ENCODE data around the gene MLIP.

GRCh38 chr6:54188846-54189245, 77.6 kb downstream of the MLIP start:
- TF ChIP-seq, protein P1, sequence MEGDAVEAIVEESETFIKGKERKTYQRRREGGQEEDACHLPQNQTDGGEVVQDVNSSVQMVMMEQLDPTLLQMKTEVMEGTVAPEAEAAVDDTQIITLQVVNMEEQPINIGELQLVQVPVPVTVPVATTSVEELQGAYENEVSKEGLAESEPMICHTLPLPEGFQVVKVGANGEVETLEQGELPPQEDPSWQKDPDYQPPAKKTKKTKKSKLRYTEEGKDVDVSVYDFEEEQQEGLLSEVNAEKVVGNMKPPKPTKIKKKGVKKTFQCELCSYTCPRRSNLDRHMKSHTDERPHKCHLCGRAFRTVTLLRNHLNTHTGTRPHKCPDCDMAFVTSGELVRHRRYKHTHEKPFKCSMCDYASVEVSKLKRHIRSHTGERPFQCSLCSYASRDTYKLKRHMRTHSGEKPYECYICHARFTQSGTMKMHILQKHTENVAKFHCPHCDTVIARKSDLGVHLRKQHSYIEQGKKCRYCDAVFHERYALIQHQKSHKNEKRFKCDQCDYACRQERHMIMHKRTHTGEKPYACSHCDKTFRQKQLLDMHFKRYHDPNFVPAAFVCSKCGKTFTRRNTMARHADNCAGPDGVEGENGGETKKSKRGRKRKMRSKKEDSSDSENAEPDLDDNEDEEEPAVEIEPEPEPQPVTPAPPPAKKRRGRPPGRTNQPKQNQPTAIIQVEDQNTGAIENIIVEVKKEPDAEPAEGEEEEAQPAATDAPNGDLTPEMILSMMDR (IDR thresholded peaks at IDR 0.05): no peak
- TF ChIP-seq POLR2AphosphoS5 (IDR thresholded peaks at IDR 0.05; ENCODE audit: low read depth, low read length) (no peak), SIN3A (IDR thresholded peaks at IDR 0.05; ENCODE audit: borderline replicate concordance, insufficient read depth, low read depth, low read length) (no peak), REST (IDR thresholded peaks at IDR 0.05; ENCODE audit: insufficient read depth in 1 of 2, low read depth in 2 of 2, low read length in 1 of 2) (no peak), TCF7L2 (IDR thresholded peaks at IDR 0.05; ENCODE audit: low read depth, low read length) (no peak)
